ENCODE measurements around the gene TMEM44.
"Not testable (repeated sequence)": the region's sequence is repeated elsewhere in the genome, so short reads cannot be mapped to it uniquely, and the experiment has no call there.

The TMEM44 gene

GRCh38 chr3:194554473-194555123 lies 78.6 kb downstream of the TMEM44 start:
- ChIA-PET POLR2A (interaction anchor here (0.5 kb wide), 1 partner anchor 159 kb away, joined by 3 read pairs; no protein-coding TSS in a partner anchor), CTCF (interaction anchor here (1.2 to 2.1 kb wide), 2 partner anchors 18 to 59 kb away, joined by 3 to 6 read pairs; no protein-coding TSS in a partner anchor)
- Histone ChIP-seq H3K27ac (ENCODE audit: insufficient read depth in 1 of 2, low read depth in 1 of 2, low read length in 2 of 2, poor library complexity in 1 of 2, severe bottlenecking in 2 of 2) (no peak overlapping the region), H3K27me3 (replicated peaks in 2 of 5; ENCODE audit: control insufficient read depth in 4 of 5, insufficient read depth in 5 of 5, low read length in 4 of 5) (no peaks in the 10 kb centered on the region), H3K36me3 (ENCODE audit: control insufficient read depth in 4 of 4, insufficient read depth in 4 of 4, low read length in 3 of 4) (no peaks in the 10 kb centered on the region), H3K4me3 (ENCODE audit: control insufficient read depth in 1 of 7, extremely low read depth in 1 of 7, insufficient read depth in 4 of 7, low read depth in 2 of 7, low read length in 6 of 7) (no peak overlapping the region), H3K9me3 (ENCODE audit: control extremely low read depth in 1 of 5, control insufficient read depth in 4 of 5, insufficient read depth in 2 of 5, low read depth in 1 of 5, low read length in 4 of 5) (no peaks in the 10 kb centered on the region), H3K4me1 (ENCODE audit: control extremely low read depth in 1 of 4, control insufficient read depth in 4 of 4, insufficient read depth in 4 of 4, low read length in 3 of 4) (peaks cover 0 to 13% (median 2%) of the 10 kb centered on the region in 4 experiments)
- no peak for DNase-seq
- WGBS (ENCODE audit: insufficient coverage) = 97% methylated on average over 5 of the region's 10 CpGs

DNA sequence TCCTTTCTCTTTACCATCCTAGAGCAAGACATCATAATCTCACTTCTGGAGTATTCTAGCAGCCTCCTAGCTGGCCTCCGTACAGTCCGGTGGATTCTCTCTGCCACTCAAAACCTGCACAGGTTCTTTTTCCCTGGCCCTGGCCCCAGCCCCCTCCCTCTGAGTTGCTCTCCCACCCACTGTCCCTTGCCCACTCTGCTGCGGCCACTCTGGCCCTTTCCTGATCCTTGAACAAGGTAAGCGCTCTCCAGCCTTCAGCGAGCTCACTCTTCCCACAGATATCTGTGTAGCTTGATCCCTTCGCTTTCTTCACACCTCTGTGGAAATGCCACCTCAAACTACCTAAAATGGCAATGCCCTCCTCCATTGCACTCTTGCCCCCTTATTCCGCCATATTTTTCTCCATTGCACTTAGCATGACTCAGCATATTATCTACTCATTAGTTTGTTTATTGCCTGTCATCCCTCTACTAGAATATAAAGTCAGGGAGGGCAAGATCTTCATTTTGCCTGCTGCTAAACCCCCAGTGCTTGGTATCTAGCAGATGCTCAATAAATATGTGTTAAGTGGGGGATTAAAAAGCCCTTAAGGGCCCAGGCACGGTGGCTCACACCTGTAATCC lies 80.8 kb downstream of the TMEM44 start:
- Histone ChIP-seq H3K9me3 (ENCODE audit: control extremely low read depth in 1 of 5, control insufficient read depth in 4 of 5, insufficient read depth in 2 of 5, low read depth in 1 of 5, low read length in 4 of 5) (no peaks in the 10 kb centered on the region), H3K36me3 (ENCODE audit: control insufficient read depth in 4 of 4, insufficient read depth in 4 of 4, low read length in 3 of 4) (no peaks in the 10 kb centered on the region), H3K4me3 (ENCODE audit: control insufficient read depth in 1 of 7, extremely low read depth in 1 of 7, insufficient read depth in 4 of 7, low read depth in 2 of 7, low read length in 6 of 7) (no peak overlapping the region), H3K27me3 (replicated peaks in 2 of 5; ENCODE audit: control insufficient read depth in 4 of 5, insufficient read depth in 5 of 5, low read length in 4 of 5) (no peaks in the 10 kb centered on the region), H3K27ac (ENCODE audit: insufficient read depth in 1 of 2, low read depth in 1 of 2, low read length in 2 of 2, poor library complexity in 1 of 2, severe bottlenecking in 2 of 2) (no peak overlapping the region), H3K4me1 (ENCODE audit: control extremely low read depth in 1 of 4, control insufficient read depth in 4 of 4, insufficient read depth in 4 of 4, low read length in 3 of 4) (peaks cover 0 to 21% (median 2%) of the 10 kb centered on the region in 4 experiments)
- ChIA-PET CTCF (interaction anchor here (0.7 to 0.8 kb wide), 2 partner anchors 11 to 20 kb away, joined by 3 to 4 read pairs; no protein-coding TSS in a partner anchor), POLR2A (no interaction called here)
- WGBS (ENCODE audit: insufficient coverage) = 98% methylated on average over 6 of the region's 8 CpGs
- DNase-seq = no peak

- Histone ChIP-seq H3K36me3 (ENCODE audit: control insufficient read depth in 4 of 4, insufficient read depth in 4 of 4, low read length in 3 of 4) (no peaks in the 10 kb centered on the region), H3K4me1 (ENCODE audit: control extremely low read depth in 1 of 4, control insufficient read depth in 4 of 4, insufficient read depth in 4 of 4, low read length in 3 of 4) (peaks cover 0 to 13% (median 0%) of the 10 kb centered on the region in 4 experiments), H3K27me3 (replicated peaks in 2 of 5; ENCODE audit: control insufficient read depth in 4 of 5, insufficient read depth in 5 of 5, low read length in 4 of 5) (no peaks in the 10 kb centered on the region), H3K4me3 (ENCODE audit: control insufficient read depth in 1 of 7, extremely low read depth in 1 of 7, insufficient read depth in 4 of 7, low read depth in 2 of 7, low read length in 6 of 7) (no peak overlapping the region), H3K9me3 (ENCODE audit: control extremely low read depth in 1 of 5, control insufficient read depth in 4 of 5, insufficient read depth in 2 of 5, low read depth in 1 of 5, low read length in 4 of 5) (no peaks in the 10 kb centered on the region), H3K27ac (ENCODE audit: insufficient read depth in 1 of 2, low read depth in 1 of 2, low read length in 2 of 2, poor library complexity in 1 of 2, severe bottlenecking in 2 of 2) (no peak overlapping the region)
- no peak for DNase-seq
- CTCF ChIA-PET = no interaction called here
- 97% methylated on average over 8 of the region's 9 CpGs for WGBS (ENCODE audit: insufficient coverage)
- POLR2A ChIA-PET = no interaction called here
Observed at GRCh38 chr3:194549853-194550252, 83.4 kb downstream of the TMEM44 start.

DNA sequence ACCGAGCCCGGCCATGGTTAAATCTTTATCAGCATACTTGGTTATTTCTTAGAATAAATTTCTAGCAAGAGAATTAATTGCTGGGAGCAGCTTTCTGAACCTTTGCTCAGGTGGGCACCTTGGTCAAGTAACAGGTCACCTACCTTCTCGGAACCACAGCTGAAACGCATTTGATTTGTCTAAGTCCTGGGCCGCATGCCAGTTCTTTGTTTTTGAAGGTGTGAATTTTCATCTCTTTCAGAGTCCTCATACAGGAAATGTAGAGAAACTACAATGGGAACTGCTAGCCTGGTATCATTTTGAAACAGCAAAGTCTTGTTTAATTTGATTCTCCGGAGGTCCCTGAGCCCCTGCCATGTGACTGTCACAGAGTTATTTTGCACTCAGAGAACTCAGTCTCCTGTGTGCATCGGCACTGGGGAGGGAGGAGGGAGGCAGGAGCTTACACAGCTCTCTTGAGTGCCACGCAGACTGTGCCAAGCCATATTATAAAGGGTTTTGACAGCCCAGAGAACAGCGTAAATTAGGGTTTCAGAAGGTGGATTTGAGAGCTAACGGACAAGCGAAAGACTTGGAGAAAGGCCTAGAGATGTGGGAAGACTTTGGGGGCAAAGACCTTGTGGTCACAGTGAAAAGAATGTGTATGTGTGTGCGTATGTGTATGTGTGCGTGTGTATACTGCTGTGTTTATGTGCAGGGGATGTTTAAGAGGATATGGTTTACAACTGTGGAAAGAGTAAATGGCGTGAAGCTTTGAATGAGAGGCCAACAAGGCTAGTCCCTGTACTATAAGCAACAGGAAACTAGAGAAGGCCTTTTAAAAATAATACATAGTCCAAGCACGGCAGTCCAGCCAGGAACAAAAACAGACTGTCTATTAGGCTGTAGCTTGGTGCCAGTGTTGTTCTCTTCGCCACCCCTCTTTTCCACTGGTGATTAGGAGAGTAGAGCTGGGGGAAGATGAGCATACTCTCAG lies 84.6 kb downstream of the TMEM44 start:
- Histone ChIP-seq H3K27me3 (replicated peaks in 2 of 5; ENCODE audit: control insufficient read depth in 4 of 5, insufficient read depth in 5 of 5, low read length in 4 of 5) (no peaks in the 10 kb centered on the region), H3K4me1 (ENCODE audit: control extremely low read depth in 1 of 4, control insufficient read depth in 4 of 4, insufficient read depth in 4 of 4, low read length in 3 of 4) (peaks cover 0 to 13% (median 0%) of the 10 kb centered on the region in 4 experiments), H3K9me3 (ENCODE audit: control extremely low read depth in 1 of 5, control insufficient read depth in 4 of 5, insufficient read depth in 2 of 5, low read depth in 1 of 5, low read length in 4 of 5) (no peaks in the 10 kb centered on the region), H3K27ac (ENCODE audit: insufficient read depth in 1 of 2, low read depth in 1 of 2, low read length in 2 of 2, poor library complexity in 1 of 2, severe bottlenecking in 2 of 2) (no peak overlapping the region), H3K4me3 (ENCODE audit: control insufficient read depth in 1 of 7, extremely low read depth in 1 of 7, insufficient read depth in 4 of 7, low read depth in 2 of 7, low read length in 6 of 7) (no peak overlapping the region), H3K36me3 (ENCODE audit: control insufficient read depth in 4 of 4, insufficient read depth in 4 of 4, low read length in 3 of 4) (no peaks in the 10 kb centered on the region)
- no peak for DNase-seq
- 91% methylated on average over 13 of the region's 16 CpGs for WGBS (ENCODE audit: insufficient coverage)
- ChIA-PET POLR2A (no interaction called here), CTCF (interaction anchor here (1.0 kb wide), 1 partner anchor 25 kb away, joined by 3 read pairs; no protein-coding TSS in a partner anchor)

GRCh38 chr3:194547042-194547441 lies 86.2 kb downstream of the TMEM44 start:
- Histone ChIP-seq H3K36me3 (ENCODE audit: control insufficient read depth in 4 of 4, insufficient read depth in 4 of 4, low read length in 3 of 4) (no peaks in the 10 kb centered on the region), H3K4me3 (ENCODE audit: control insufficient read depth in 1 of 7, extremely low read depth in 1 of 7, insufficient read depth in 4 of 7, low read depth in 2 of 7, low read length in 6 of 7) (no peak overlapping the region), H3K27me3 (replicated peaks in 2 of 5; ENCODE audit: control insufficient read depth in 4 of 5, insufficient read depth in 5 of 5, low read length in 4 of 5) (no peaks in the 10 kb centered on the region), H3K9me3 (ENCODE audit: control extremely low read depth in 1 of 5, control insufficient read depth in 4 of 5, insufficient read depth in 2 of 5, low read depth in 1 of 5, low read length in 4 of 5) (no peaks in the 10 kb centered on the region), H3K27ac (ENCODE audit: insufficient read depth in 1 of 2, low read depth in 1 of 2, low read length in 2 of 2, poor library complexity in 1 of 2, severe bottlenecking in 2 of 2) (no peak overlapping the region), H3K4me1 (ENCODE audit: control extremely low read depth in 1 of 4, control insufficient read depth in 4 of 4, insufficient read depth in 4 of 4, low read length in 3 of 4) (peaks cover 0 to 13% (median 0%) of the 10 kb centered on the region in 4 experiments)
- POLR2A ChIA-PET = interaction anchor here (0.8 kb wide), 1 partner anchor 43 kb away, joined by 3 read pairs; no protein-coding TSS in a partner anchor
- CTCF ChIA-PET = no interaction called here
- 40% methylated on average over 2 of the region's 3 CpGs for WGBS (ENCODE audit: insufficient coverage)
- DNase-seq = no peak

GRCh38 chr3:194545538-194545937 lies 87.7 kb downstream of the TMEM44 start:
- peaks cover 0 to 17% (median 5%) of the 10 kb centered on the region in 4 experiments for H3K4me1 ChIP-seq (ENCODE audit: control extremely low read depth in 1 of 4, control insufficient read depth in 4 of 4, insufficient read depth in 4 of 4, low read length in 3 of 4)
- H3K9me3 ChIP-seq (ENCODE audit: control extremely low read depth in 1 of 5, control insufficient read depth in 4 of 5, insufficient read depth in 2 of 5, low read depth in 1 of 5, low read length in 4 of 5); H3K27me3 ChIP-seq (replicated peaks in 2 of 5; ENCODE audit: control insufficient read depth in 4 of 5, insufficient read depth in 5 of 5, low read length in 4 of 5); H3K27ac ChIP-seq (ENCODE audit: insufficient read depth in 1 of 2, low read depth in 1 of 2, low read length in 2 of 2, poor library complexity in 1 of 2, severe bottlenecking in 2 of 2); H3K36me3 ChIP-seq (ENCODE audit: control insufficient read depth in 4 of 4, insufficient read depth in 4 of 4, low read length in 3 of 4); DNase-seq; POLR2A ChIA-PET; H3K4me3 ChIP-seq (ENCODE audit: control insufficient read depth in 1 of 7, extremely low read depth in 1 of 7, insufficient read depth in 4 of 7, low read depth in 2 of 7, low read length in 6 of 7): not testable (repeated sequence)
- 98% methylated on average over 7 of the region's 7 CpGs for WGBS (ENCODE audit: insufficient coverage)
- CTCF ChIA-PET = interaction anchor here (0.5 to 1.3 kb wide), 2 partner anchors 10 to 31 kb away, joined by 3 to 4 read pairs; no protein-coding TSS in a partner anchor

Measured in common myeloid progenitor, CD34-positive (primary cell).